WTC11 (cell line): ENCODE data around the gene GEMIN7. TPM values are rescaled to one million over a fixed set of nuclear protein-coding genes. Genes with fewer than 3 reads are reported as not detected.

ENCODE experiments used
- AFF4 ChIP-seq: sonication (generic); formaldehyde crosslinking; IDR thresholded peaks from 2 replicates; pipeline ENCODE4 v1.8.1; 2023; ENCODE audit warnings: mild to moderate bottlenecking, missing genetic modification reagents, borderline replicate concordance
- ARID4B ChIP-seq: sonication (generic); formaldehyde crosslinking; IDR thresholded peaks from 2 replicates; pipeline ENCODE4 v1.8.0; 2023; ENCODE audit warnings: missing genetic modification reagents, mild to moderate bottlenecking, borderline replicate concordance
- ATF2 ChIP-seq: sonication (generic); formaldehyde crosslinking; IDR thresholded peaks from 2 replicates; pipeline ENCODE4 v1.8.1; 2022; ENCODE audit warnings: low read depth, missing genetic modification reagents, borderline replicate concordance
- ATF6 ChIP-seq: sonication (generic); formaldehyde crosslinking; IDR thresholded peaks from 2 replicates; pipeline ENCODE4 v1.8.1; 2023; ENCODE audit warnings: mild to moderate bottlenecking, missing genetic modification reagents
- E2F1 ChIP-seq: sonication (generic); formaldehyde crosslinking; IDR thresholded peaks from 2 replicates; pipeline ENCODE4 v1.8.0; 2022; ENCODE audit warnings: mild to moderate bottlenecking, missing genetic modification reagents
- E2F5 ChIP-seq: sonication (generic); formaldehyde crosslinking; IDR thresholded peaks from 2 replicates; pipeline ENCODE4 v1.8.1; 2022; ENCODE audit warnings: mild to moderate bottlenecking, moderate library complexity, missing genetic modification reagents
- EMX1 ChIP-seq: fragments of 250-450 bp; sonication (Bioruptor Pico); IDR thresholded peaks from 2 replicates; pipeline ENCODE4 v1.8.0; 2021; ENCODE audit warnings: mild to moderate bottlenecking
- ERG ChIP-seq: fragments of 250-450 bp; sonication (Bioruptor Pico); IDR thresholded peaks from 2 replicates; pipeline ENCODE4 v1.8.0; 2021; ENCODE audit warnings: mild to moderate bottlenecking
- ETV6 ChIP-seq: sonication (generic); formaldehyde crosslinking; IDR thresholded peaks from 2 replicates; pipeline ENCODE4 v1.8.1; 2022; ENCODE audit warnings: mild to moderate bottlenecking, missing genetic modification reagents
- FOXP1 ChIP-seq: sonication (generic); formaldehyde crosslinking; IDR thresholded peaks from 2 replicates; pipeline ENCODE4 v1.8.0; 2022; ENCODE audit warnings: missing genetic modification reagents, mild to moderate bottlenecking, moderate library complexity, borderline replicate concordance
- FOXP4 ChIP-seq: sonication (generic); formaldehyde crosslinking; IDR thresholded peaks from 2 replicates; pipeline ENCODE4 v1.8.0; 2022; ENCODE audit warnings: mild to moderate bottlenecking, missing genetic modification reagents
- JAZF1 ChIP-seq: fragments of 250-450 bp; sonication (Bioruptor Pico); IDR thresholded peaks from 2 replicates; pipeline ENCODE4 v1.9.0; 2021; ENCODE audit warnings: moderate library complexity, mild to moderate bottlenecking, inconsistent platforms
- OVOL2 ChIP-seq: fragments of 250-450 bp; sonication (Bioruptor Pico); IDR thresholded peaks from 2 replicates; pipeline ENCODE4 v1.9.0; 2021; ENCODE audit warnings: mild to moderate bottlenecking, borderline replicate concordance
- SMAD3 ChIP-seq: sonication (generic); formaldehyde crosslinking; IDR thresholded peaks from 2 replicates; pipeline ENCODE4 v1.8.0; 2022; ENCODE audit warnings: missing genetic modification reagents, mild to moderate bottlenecking, borderline replicate concordance
- TP53 ChIP-seq: sonication (generic); formaldehyde crosslinking; IDR thresholded peaks from 2 replicates; pipeline ENCODE4 v1.8.1; 2023; ENCODE audit warnings: mild to moderate bottlenecking, missing genetic modification reagents
- ZBTB21 ChIP-seq: sonication (generic); formaldehyde crosslinking; IDR thresholded peaks from 2 replicates; pipeline ENCODE4 v1.8.1; 2023; ENCODE audit warnings: mild to moderate bottlenecking, missing genetic modification reagents, borderline replicate concordance
- ZNF671 ChIP-seq: fragments of 250-450 bp; sonication (Bioruptor Pico); IDR thresholded peaks from 2 replicates; pipeline ENCODE4 v1.8.0; 2021; ENCODE audit warnings: mild to moderate bottlenecking
- total RNA-seq: library from RNA; stranded (reverse); gene quantifications from 3 replicates; pipeline ENCODE4 v1.2.3, GENCODE V29; 2021
- TF ChIP-seq, protein P1 (sequence below): sonication (generic); formaldehyde crosslinking; IDR thresholded peaks from 2 replicates; pipeline ENCODE4 v1.8.1; 2023; ENCODE audit warnings: mild to moderate bottlenecking, moderate library complexity, missing genetic modification reagents

Gene GEMIN7
- total RNA-seq, 1 experiment from 2014 or later, result 55.0 TPM

- TF ChIP-seq FOXP4 (no peak), AFF4 (no peak), ERG (CRISPR knock-in tag) (no peak), E2F1 (CRISPR knock-in tag) (no peak), ATF6 (no peak), SMAD3 (CRISPR knock-in tag) (no peak), ARID4B (CRISPR knock-in tag) (no peak), ZBTB21 (CRISPR knock-in tag) (no peak), E2F5 (CRISPR knock-in tag) (no peak), TP53 (CRISPR knock-in tag) (no peak), ETV6 (no peak), ATF2 (CRISPR knock-in tag) (no peak), OVOL2 (CRISPR knock-in tag) (no peak), ZNF671 (CRISPR knock-in tag) (no peak), EMX1 (no peak), FOXP1 (CRISPR knock-in tag) (0 out of 2 replicates have a peak, but pooled peaks have one; percentile 22), JAZF1 (no peak)
- TF ChIP-seq, protein P1, sequence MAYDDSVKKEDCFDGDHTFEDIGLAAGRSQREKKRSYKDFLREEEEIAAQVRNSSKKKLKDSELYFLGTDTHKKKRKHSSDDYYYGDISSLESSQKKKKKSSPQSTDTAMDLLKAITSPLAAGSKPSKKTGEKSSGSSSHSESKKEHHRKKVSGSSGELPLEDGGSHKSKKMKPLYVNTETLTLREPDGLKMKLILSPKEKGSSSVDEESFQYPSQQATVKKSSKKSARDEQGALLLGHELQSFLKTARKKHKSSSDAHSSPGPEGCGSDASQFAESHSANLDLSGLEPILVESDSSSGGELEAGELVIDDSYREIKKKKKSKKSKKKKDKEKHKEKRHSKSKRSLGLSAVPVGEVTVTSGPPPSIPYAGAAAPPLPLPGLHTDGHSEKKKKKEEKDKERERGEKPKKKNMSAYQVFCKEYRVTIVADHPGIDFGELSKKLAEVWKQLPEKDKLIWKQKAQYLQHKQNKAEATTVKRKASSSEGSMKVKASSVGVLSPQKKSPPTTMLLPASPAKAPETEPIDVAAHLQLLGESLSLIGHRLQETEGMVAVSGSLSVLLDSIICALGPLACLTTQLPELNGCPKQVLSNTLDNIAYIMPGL (CRISPR knock-in tag), result no peak
Observed at GRCh38 chr19:45125975-45126493, 47.0 kb downstream of the GEMIN7 start (continued).
